Measurements from ENCODE around the gene TEX38. TPM values are rescaled to one million over a fixed set of nuclear protein-coding genes. Genes with fewer than 3 reads are reported as not detected.

The TEX38 gene
- total RNA-seq, 1 experiment from 2014 or later: 0.47 TPM

DNA sequence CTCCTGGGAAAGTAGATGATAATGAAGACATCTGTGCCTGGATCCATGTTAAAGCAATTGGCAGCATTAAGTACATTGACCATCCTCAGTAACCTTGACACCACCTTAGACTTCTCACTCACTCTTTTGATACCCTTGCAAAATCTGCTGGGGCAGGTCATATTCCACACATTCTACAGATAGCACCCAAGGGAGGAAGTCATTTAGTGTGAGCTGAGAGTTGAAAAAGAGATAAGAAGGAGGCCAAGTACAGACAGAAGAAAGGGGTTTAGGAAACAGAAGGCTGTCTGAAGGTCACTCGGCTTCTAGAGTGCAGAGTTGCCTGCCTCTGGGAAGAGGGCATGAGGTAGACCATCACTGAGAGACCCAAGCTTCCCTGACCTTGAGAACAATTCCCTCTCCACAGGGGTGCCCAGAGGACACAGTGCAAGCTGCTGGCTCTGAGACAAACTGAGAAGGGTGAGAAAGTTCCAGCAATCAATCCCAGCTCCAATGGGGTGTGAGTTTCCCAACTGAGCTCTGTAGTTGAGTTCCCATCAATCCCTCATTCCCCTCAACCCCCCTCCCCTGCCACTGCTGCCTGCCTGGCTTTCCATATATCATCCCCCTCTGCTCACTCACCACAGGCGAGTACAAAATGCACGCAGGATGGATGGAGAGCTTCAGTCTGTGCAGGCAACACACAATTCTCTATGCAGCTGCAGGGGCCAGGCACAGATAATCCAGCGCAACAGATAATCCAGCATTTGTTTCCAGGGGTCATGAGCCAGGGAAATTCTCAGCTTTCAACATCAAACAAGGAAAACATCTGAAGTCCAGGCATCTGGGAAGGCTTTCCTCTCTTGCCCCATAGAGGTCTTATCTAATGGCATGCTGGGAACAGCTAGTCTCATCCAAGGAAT is 47.7 kb upstream of the TEX38 start:
- intact Hi-C loops (cut with micrococcal nuclease): no loop called here
- no peak overlapping the region for H3K27ac ChIP-seq (ENCODE audit: low read depth, low read length)
- no peak overlapping the region for H3K4me2 ChIP-seq (ENCODE audit: low read length)
- DNase-seq (ENCODE audit: low read depth, low spot score) (no peak), ATAC-seq (no peak)
- no peak overlapping the region for H2AFZ ChIP-seq (ENCODE audit: low read depth, low read length, poor library complexity, severe bottlenecking)
- H3K27me3 ChIP-seq (ENCODE audit: insufficient read depth, low read length): no peaks in the 10 kb centered on the region
- ChIA-PET POLR2A (no interaction called here), CTCF (interaction anchor here (1.0 to 1.8 kb wide), 4 partner anchors 11 to 21 kb away, joined by 3 to 5 read pairs (median 4); partner anchors contain the start of gene MKNK1), RAD21 (ENCODE audit: low non-redundant PET in 1 of 2, low total read pairs in 2 of 2, uncharacterized antibody in 2 of 2, unreplicated experiment in 2 of 2) (no interaction called here)
- H3K4me3 ChIP-seq (replicated peaks in 1 of 2; ENCODE audit: low read depth in 1 of 2, low read length in 2 of 2): no peak overlapping the region
- H3K79me2 ChIP-seq (ENCODE audit: insufficient read depth, low read length): no peaks in the 10 kb centered on the region
- no peak overlapping the region for H3K9ac ChIP-seq (ENCODE audit: low read length)
- no peaks in the 10 kb centered on the region for H3K9me3 ChIP-seq (ENCODE audit: control insufficient read depth in 1 of 2, insufficient read depth in 1 of 2, low read depth in 1 of 2, low read length in 2 of 2)
- H4K20me1 ChIP-seq (ENCODE audit: insufficient read depth): no peaks in the 10 kb centered on the region
- no peaks in the 10 kb centered on the region for H3K9me2 ChIP-seq (ENCODE audit: insufficient read depth)
- peaks cover 0 to 14% of the 10 kb centered on the region in 2 experiments; a peak in 2 of 4 replicates for H3K4me1 ChIP-seq (ENCODE audit: control insufficient read depth in 1 of 2, insufficient read depth in 2 of 2, low read length in 2 of 2)
- no peaks in the 10 kb centered on the region for H3K36me3 ChIP-seq (ENCODE audit: control insufficient read depth in 1 of 2, insufficient read depth in 2 of 2, low read length in 2 of 2)
- BruUV-seq (replicated peaks): no TSS peak
- TF ChIP-seq EZH2 (IDR thresholded peaks at IDR 0.05) (no peak), JUND (IDR thresholded peaks at IDR 0.05) (no peak), POLR2A (IDR thresholded peaks at IDR 0.05; ENCODE audit: borderline replicate concordance, extremely low read depth, insufficient read depth, insufficient read length) (no peak), ZBTB33 (IDR thresholded peaks at IDR 0.05; ENCODE audit: extremely low read depth, insufficient replicate concordance, low read length) (no peak), SRF (IDR thresholded peaks at IDR 0.05; ENCODE audit: low read depth) (no peak)

- H3K27me3 ChIP-seq (ENCODE audit: insufficient read depth, low read length): no peaks in the 10 kb centered on the region
- CTCF ChIA-PET: interaction anchor here (1.1 kb wide), 1 partner anchor 94 kb away, joined by 4 read pairs; no protein-coding TSS in a partner anchor
- no peak for TF ChIP-seq CEBPB (IDR thresholded peaks at IDR 0.05; ENCODE audit: low read depth)
- no peak for TF ChIP-seq JUND (IDR thresholded peaks at IDR 0.05)
- no peak for TF ChIP-seq EGR1 (IDR thresholded peaks at IDR 0.05; ENCODE audit: low read depth)
- no peak for TF ChIP-seq EZH2phosphoT487 (IDR thresholded peaks at IDR 0.05; ENCODE audit: borderline replicate concordance)
- no peak for TF ChIP-seq EZH2 (IDR thresholded peaks at IDR 0.05)
- TF ChIP-seq POLR2A (IDR thresholded peaks at IDR 0.05; ENCODE audit: borderline replicate concordance, extremely low read depth, insufficient read depth, insufficient read length): no peak
- TF ChIP-seq REST (IDR thresholded peaks at IDR 0.05; ENCODE audit: low read depth): no peak
- TF ChIP-seq SRF (IDR thresholded peaks at IDR 0.05; ENCODE audit: low read depth): no peak
- peak; percentile 3; the same call in 1 of the 2 replicates for TF ChIP-seq RAD21 (IDR thresholded peaks at IDR 0.05; ENCODE audit: low read depth)
- RAD21 ChIA-PET (ENCODE audit: low non-redundant PET in 1 of 2, low total read pairs in 2 of 2, uncharacterized antibody in 2 of 2, unreplicated experiment in 2 of 2): no interaction called here
- no peak overlapping the region for H3K4me3 ChIP-seq (replicated peaks in 1 of 2; ENCODE audit: low read depth in 1 of 2, low read length in 2 of 2)
- POLR2A ChIA-PET: no interaction called here
- no peak overlapping the region for H3K9ac ChIP-seq (ENCODE audit: low read length)
- H2AFZ ChIP-seq (ENCODE audit: low read depth, low read length, poor library complexity, severe bottlenecking): no peak overlapping the region
- intact Hi-C loops (cut with micrococcal nuclease): no loop called here
- H4K20me1 ChIP-seq (ENCODE audit: insufficient read depth): no peaks in the 10 kb centered on the region
- H3K27ac ChIP-seq (ENCODE audit: low read depth, low read length): no peak overlapping the region
- H3K36me3 ChIP-seq (ENCODE audit: control insufficient read depth in 1 of 2, insufficient read depth in 2 of 2, low read length in 2 of 2): peaks cover 4 to 15% of the 10 kb centered on the region in 2 experiments; a peak in 2 of 4 replicates
- H3K4me2 ChIP-seq (ENCODE audit: low read length): no peak overlapping the region
- H3K9me2 ChIP-seq (ENCODE audit: insufficient read depth): no peaks in the 10 kb centered on the region
- no TSS peak for BruUV-seq (replicated peaks)
- no peak for ATAC-seq
- H3K79me2 ChIP-seq (ENCODE audit: insufficient read depth, low read length): no peaks in the 10 kb centered on the region
- DNase-seq (ENCODE audit: low read depth, low spot score): no peak
- no peaks in the 10 kb centered on the region for H3K4me1 ChIP-seq (ENCODE audit: control insufficient read depth in 1 of 2, insufficient read depth in 2 of 2, low read length in 2 of 2)
- no peaks in the 10 kb centered on the region for H3K9me3 ChIP-seq (ENCODE audit: control insufficient read depth in 1 of 2, insufficient read depth in 1 of 2, low read depth in 1 of 2, low read length in 2 of 2)
Observed at GRCh38 chr1:46630719-46631118, 40.9 kb upstream of the TEX38 start.
